IPS DF 6.9 (cell line): Measurements from ENCODE around the gene JAG1.

Source experiments
- DNase-seq: peaks from one replicate; pipeline ENCODE4 v3.0.0-alpha.2; 2013; ENCODE audit warnings: low read depth, low spot score
- H3K27ac ChIP-seq: one replicate; pipeline ENCODE4 v1.5.1; 2013; ENCODE audit warnings: low read length, control low read depth
- H3K27me3 ChIP-seq: 2 replicates; pipeline ENCODE4 v1.6.1; 2013; ENCODE audit warnings: mild to moderate bottlenecking, low read length; ENCODE audit not compliant: control insufficient read depth, insufficient read depth
- H3K36me3 ChIP-seq: 2 replicates; pipeline ENCODE4 v1.6.1; 2013; ENCODE audit warnings: low read length; ENCODE audit not compliant: control insufficient read depth, insufficient read depth
- H3K4me1 ChIP-seq: 2 replicates; pipeline ENCODE4 v1.6.1; 2013; ENCODE audit warnings: low read length; ENCODE audit not compliant: control insufficient read depth, insufficient read depth
- H3K4me3 ChIP-seq: 2 replicates; pipeline ENCODE4 v1.5.1; 2013; ENCODE audit warnings: mild to moderate bottlenecking, low read length
- H3K9me3 ChIP-seq: 2 replicates; pipeline ENCODE4 v1.6.1; 2013; ENCODE audit warnings: low read length, inconsistent platforms; ENCODE audit not compliant: control insufficient read depth, insufficient read depth
- WGBS: extraction: QIAGEN DNeasy Blood & Tissue Kit; methylation state at CpG from one replicate; pipeline ENCODE4 v1.1.7; 2013; ENCODE audit warnings: mixed read lengths, missing lambda C conversion rate; ENCODE audit not compliant: insufficient read length, insufficient coverage; 5-methylcytosine and 5-hydroxymethylcytosine counted together

The JAG1 gene

GRCh38 chr20:10667560-10668167 is 6.1 kb downstream of the JAG1 start:
- WGBS = no CpG with 5 or more reads among the region's 6 CpGs
- H3K36me3 ChIP-seq = peaks cover 4% of the 10 kb centered on the region; the same call in 1 of the 2 replicates
- peaks cover 15% of the 10 kb centered on the region for H3K4me1 ChIP-seq
- no peak overlapping the region for H3K4me3 ChIP-seq
- no peaks in the 10 kb centered on the region for H3K9me3 ChIP-seq
- H3K27me3 ChIP-seq = no peaks in the 10 kb centered on the region
- no peak overlapping the region for H3K27ac ChIP-seq
- no peak for DNase-seq

GRCh38 chr20:10667077-10667401 is 6.8 kb downstream of the JAG1 start:
- no CpG with 5 or more reads among the region's 21 CpGs for WGBS
- peaks cover 10% of the 10 kb centered on the region; the same call in 1 of the 2 replicates for H3K36me3 ChIP-seq
- no peak overlapping the region for H3K4me3 ChIP-seq
- no peaks in the 10 kb centered on the region for H3K9me3 ChIP-seq
- no peak overlapping the region for H3K27ac ChIP-seq
- H3K27me3 ChIP-seq = no peaks in the 10 kb centered on the region
- H3K4me1 ChIP-seq = peaks cover 15% of the 10 kb centered on the region
- no peak for DNase-seq

GRCh38 chr20:10666221-10667076 is 7.3 kb downstream of the JAG1 start:
- H3K36me3 ChIP-seq = peaks cover 11% of the 10 kb centered on the region; the same call in 1 of the 2 replicates
- no peaks in the 10 kb centered on the region for H3K27me3 ChIP-seq
- H3K4me1 ChIP-seq = peaks cover 15% of the 10 kb centered on the region
- H3K9me3 ChIP-seq = no peaks in the 10 kb centered on the region
- no CpG with 5 or more reads among the region's 7 CpGs for WGBS
- no peak overlapping the region for H3K4me3 ChIP-seq
- no peak for DNase-seq
- H3K27ac ChIP-seq = no peak overlapping the region

- no CpG with 5 or more reads among the region's 6 CpGs for WGBS
- no peak overlapping the region for H3K4me3 ChIP-seq
- H3K36me3 ChIP-seq = peaks cover 13% of the 10 kb centered on the region; the same call in 1 of the 2 replicates
- H3K27me3 ChIP-seq = no peaks in the 10 kb centered on the region
- H3K4me1 ChIP-seq = peaks cover 16% of the 10 kb centered on the region
- DNase-seq = no peak
- no peak overlapping the region for H3K27ac ChIP-seq
- H3K9me3 ChIP-seq = no peaks in the 10 kb centered on the region
Observed at GRCh38 chr20:10665791-10666190, 8.0 kb downstream of the JAG1 start.

GRCh38 chr20:10665027-10665561 is 8.7 kb downstream of the JAG1 start:
- Histone ChIP-seq H3K27me3 (no peaks in the 10 kb centered on the region), H3K4me3 (no peak overlapping the region), H3K27ac (no peak overlapping the region), H3K36me3 (peaks cover 13% of the 10 kb centered on the region; the same call in 1 of the 2 replicates), H3K4me1 (peaks cover 19% of the 10 kb centered on the region), H3K9me3 (no peaks in the 10 kb centered on the region)
- WGBS = no CpG with 5 or more reads among the region's 7 CpGs
- no peak for DNase-seq

- H3K9me3 ChIP-seq = no peaks in the 10 kb centered on the region
- no peak overlapping the region for H3K4me3 ChIP-seq
- DNase-seq = no peak
- peaks cover 16% of the 10 kb centered on the region; the same call in 1 of the 2 replicates for H3K36me3 ChIP-seq
- no peak overlapping the region for H3K27ac ChIP-seq
- no peaks in the 10 kb centered on the region for H3K27me3 ChIP-seq
- WGBS = no CpG with 5 or more reads among the region's 8 CpGs
- H3K4me1 ChIP-seq = peaks cover 22% of the 10 kb centered on the region
Observed at GRCh38 chr20:10663756-10664155, 10.0 kb downstream of the JAG1 start.

- no peak for DNase-seq
- Histone ChIP-seq H3K4me3 (no peak overlapping the region), H3K36me3 (peaks cover 23% of the 10 kb centered on the region), H3K9me3 (no peaks in the 10 kb centered on the region), H3K4me1 (peaks cover 23% of the 10 kb centered on the region), H3K27ac (no peak overlapping the region), H3K27me3 (no peaks in the 10 kb centered on the region)
- WGBS = no CpG with 5 or more reads among the region's 10 CpGs
Observed at GRCh38 chr20:10662661-10663458, 10.9 kb downstream of the JAG1 start.

GRCh38 chr20:10662151-10662550 is 11.6 kb downstream of the JAG1 start:
- Histone ChIP-seq H3K36me3 (peaks cover 26% of the 10 kb centered on the region), H3K27me3 (no peaks in the 10 kb centered on the region), H3K4me3 (no peak overlapping the region), H3K4me1 (peaks cover 23% of the 10 kb centered on the region), H3K27ac (no peak overlapping the region), H3K9me3 (no peaks in the 10 kb centered on the region)
- no CpG with 5 or more reads among the region's 5 CpGs for WGBS
- no peak for DNase-seq

- Histone ChIP-seq H3K4me3 (no peak overlapping the region), H3K9me3 (no peaks in the 10 kb centered on the region), H3K36me3 (peaks cover 26% of the 10 kb centered on the region), H3K27me3 (no peaks in the 10 kb centered on the region), H3K27ac (no peak overlapping the region), H3K4me1 (peaks cover 19% of the 10 kb centered on the region; the same call in 1 of the 2 replicates)
- no peak for DNase-seq
- no CpG with 5 or more reads among the region's 4 CpGs for WGBS
Observed at GRCh38 chr20:10661261-10661660, 12.5 kb downstream of the JAG1 start.

GRCh38 chr20:10660661-10661060 is 13.1 kb downstream of the JAG1 start:
- peaks cover 18% of the 10 kb centered on the region; the same call in 1 of the 2 replicates for H3K4me1 ChIP-seq
- DNase-seq = no peak
- H3K27ac ChIP-seq = no peak overlapping the region
- peaks cover 26% of the 10 kb centered on the region for H3K36me3 ChIP-seq
- H3K9me3 ChIP-seq = no peaks in the 10 kb centered on the region
- no peaks in the 10 kb centered on the region for H3K27me3 ChIP-seq
- H3K4me3 ChIP-seq = no peak overlapping the region
- WGBS = no CpG with 5 or more reads among the region's 11 CpGs
